GM12875 (cell line): ENCODE data around the gene ZNF830.

Experiments
- H3K4me3 ChIP-seq: one replicate; pipeline ENCODE4 v1.5.1; 2011; ENCODE audit warnings: low read depth, low read length, control low read depth
- TF ChIP-seq, protein P1 (sequence below): IDR thresholded peaks from 2 replicates; pipeline ENCODE4 v1.5.1; 2011; ENCODE audit warnings: low read depth, mild to moderate bottlenecking, control low read depth, inconsistent platforms, low read length, moderate library complexity, borderline replicate concordance; ENCODE audit not compliant: insufficient read depth

ZNF830 gene, protein sequence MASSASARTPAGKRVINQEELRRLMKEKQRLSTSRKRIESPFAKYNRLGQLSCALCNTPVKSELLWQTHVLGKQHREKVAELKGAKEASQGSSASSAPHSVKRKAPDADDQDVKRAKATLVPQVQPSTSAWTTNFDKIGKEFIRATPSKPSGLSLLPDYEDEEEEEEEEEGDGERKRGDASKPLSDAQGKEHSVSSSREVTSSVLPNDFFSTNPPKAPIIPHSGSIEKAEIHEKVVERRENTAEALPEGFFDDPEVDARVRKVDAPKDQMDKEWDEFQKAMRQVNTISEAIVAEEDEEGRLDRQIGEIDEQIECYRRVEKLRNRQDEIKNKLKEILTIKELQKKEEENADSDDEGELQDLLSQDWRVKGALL

GRCh38 chr17:34961093-34961911 lies at the start of gene ZNF830, which contains the start of gene CCT6B:
Gene ZNF830 (plus strand): TSS chr17:34961540. CDS start chr17:34961567, 27 bp downstream.
Gene CCT6B (minus strand): TSS chr17:34961460. CDS start chr17:34961393, 67 bp downstream.
- TF ChIP-seq, protein P1, sequence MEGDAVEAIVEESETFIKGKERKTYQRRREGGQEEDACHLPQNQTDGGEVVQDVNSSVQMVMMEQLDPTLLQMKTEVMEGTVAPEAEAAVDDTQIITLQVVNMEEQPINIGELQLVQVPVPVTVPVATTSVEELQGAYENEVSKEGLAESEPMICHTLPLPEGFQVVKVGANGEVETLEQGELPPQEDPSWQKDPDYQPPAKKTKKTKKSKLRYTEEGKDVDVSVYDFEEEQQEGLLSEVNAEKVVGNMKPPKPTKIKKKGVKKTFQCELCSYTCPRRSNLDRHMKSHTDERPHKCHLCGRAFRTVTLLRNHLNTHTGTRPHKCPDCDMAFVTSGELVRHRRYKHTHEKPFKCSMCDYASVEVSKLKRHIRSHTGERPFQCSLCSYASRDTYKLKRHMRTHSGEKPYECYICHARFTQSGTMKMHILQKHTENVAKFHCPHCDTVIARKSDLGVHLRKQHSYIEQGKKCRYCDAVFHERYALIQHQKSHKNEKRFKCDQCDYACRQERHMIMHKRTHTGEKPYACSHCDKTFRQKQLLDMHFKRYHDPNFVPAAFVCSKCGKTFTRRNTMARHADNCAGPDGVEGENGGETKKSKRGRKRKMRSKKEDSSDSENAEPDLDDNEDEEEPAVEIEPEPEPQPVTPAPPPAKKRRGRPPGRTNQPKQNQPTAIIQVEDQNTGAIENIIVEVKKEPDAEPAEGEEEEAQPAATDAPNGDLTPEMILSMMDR = no peak
- H3K4me3 ChIP-seq = peak within 1 kb of the TSS; percentile 85

GRCh38 chr17:34913001-34913400 lies 48.3 kb upstream of the ZNF830 start:
- H3K4me3 ChIP-seq = no peak overlapping the region
- TF ChIP-seq, protein P1 = no peak

DNA sequence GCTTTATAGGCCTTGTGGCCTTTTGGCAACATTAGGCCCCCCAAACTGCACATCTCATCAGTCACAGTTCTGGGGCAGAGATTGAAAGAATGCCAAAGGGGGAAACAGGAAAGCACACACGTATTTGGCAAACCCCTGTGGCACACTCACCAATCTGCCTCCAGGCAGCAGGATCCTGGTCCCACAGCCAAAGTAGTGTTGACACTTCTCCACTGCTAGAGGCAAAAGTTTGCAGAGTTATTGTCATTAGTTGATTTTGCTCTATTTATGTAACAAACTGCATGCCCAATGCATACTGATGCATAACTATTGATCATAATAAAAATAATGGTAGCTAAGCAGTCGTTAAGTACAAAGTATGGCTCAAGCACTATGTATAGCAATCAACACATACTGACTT lies 45.2 kb upstream of the ZNF830 start:
- TF ChIP-seq, protein P1 = no peak
- H3K4me3 ChIP-seq = no peak overlapping the region

GRCh38 chr17:34917381-34917780 lies 44.0 kb upstream of the ZNF830 start:
- TF ChIP-seq, protein P1 = no peak
- no peak overlapping the region for H3K4me3 ChIP-seq

DNA sequence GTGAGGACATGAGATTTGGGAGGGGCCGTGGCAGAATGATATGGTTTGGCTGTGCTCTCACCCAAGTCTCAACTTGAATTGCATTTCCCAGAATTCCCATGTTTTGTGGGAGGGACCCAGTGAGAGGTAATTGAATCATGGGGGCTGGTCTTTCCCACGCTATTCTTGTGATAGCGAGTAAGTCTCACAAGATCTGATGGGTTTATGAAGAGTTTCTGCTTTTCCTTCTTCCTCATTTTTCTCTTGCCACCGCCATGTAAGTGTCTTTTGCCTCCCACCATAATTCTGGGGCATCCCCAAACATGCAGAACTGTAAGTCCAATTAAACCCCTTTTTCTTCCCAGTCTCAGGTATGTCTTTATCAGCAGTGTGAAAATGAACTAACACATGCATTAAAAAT lies 40.7 kb upstream of the ZNF830 start:
- TF ChIP-seq, protein P1 = no peak
- H3K4me3 ChIP-seq = no peak overlapping the region

DNA sequence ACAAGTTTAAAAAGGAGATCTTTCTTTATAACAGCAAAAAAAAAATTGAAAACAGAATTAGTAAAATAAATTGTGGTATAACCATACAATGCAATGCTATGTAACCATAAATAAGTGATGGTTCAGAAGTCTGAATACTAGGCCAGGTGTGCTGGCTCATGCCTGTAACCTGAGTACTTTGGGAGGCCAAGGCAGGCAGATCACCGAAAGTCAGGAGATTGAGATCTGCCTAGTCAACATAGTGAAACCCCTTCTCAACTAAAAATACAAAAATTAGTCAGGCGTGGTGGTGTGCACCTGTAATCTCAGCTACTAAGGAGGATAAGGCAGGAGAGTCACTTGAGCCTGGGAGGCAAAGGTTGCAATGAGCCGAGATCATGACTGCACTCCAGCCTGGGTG lies 34.7 kb upstream of the ZNF830 start:
- no peak overlapping the region for H3K4me3 ChIP-seq
- TF ChIP-seq, protein P1 = no peak
